Measurements from ENCODE around the gene PRRT3. TPM values are rescaled to one million over a fixed set of nuclear protein-coding genes. Genes with fewer than 3 reads are reported as not detected.

The PRRT3 gene
- total RNA-seq (2012; rRNA removed) = 0.72 and 1.4 TPM in 2 replicates
- polyA plus RNA-seq (2012; rRNA removed) = 4.1 and 4.2 TPM in 2 replicates
- polyA plus RNA-seq (2012; cell fraction: cytosol; rRNA removed) = 3.0 and 4.8 TPM in 2 replicates
- 2.6 and 4.9 TPM in 2 replicates for polyA plus RNA-seq (2012; cell fraction: nucleus; rRNA removed; ENCODE audit: low replicate concordance)
- Bru-seq, nascent RNA = percentile 47 among the genes with signal in this experiment
- percentile 60 among the genes with signal in this experiment for BruChase-seq, experiment 1, labeled RNA remaining after a 6-hour chase
- BruChase-seq, experiment 2, labeled RNA remaining after a 2-hour chase = percentile 46 among the genes with signal in this experiment
- long read RNA-seq, partial matches to known transcripts = 4 of 13 reads
- long read RNA-seq, other reads (novel, unspliced or antisense) = 7 of 13 reads

- H2BK15ac ChIP-seq (ENCODE audit: low read depth, low read length) = no peak within 1 kb of the TSS
- peak within 1 kb of the TSS; percentile 72 for H3K4me3 ChIP-seq (ENCODE audit: insufficient read depth, low read depth, low read length)
- no peak within 1 kb of the TSS; the same call in 1 of the 2 replicates for H3K27ac ChIP-seq (ENCODE audit: insufficient read depth, low read length)
- no peak within 1 kb of the TSS for H2BK5ac ChIP-seq (ENCODE audit: low read depth, low read length, poor library complexity, severe bottlenecking)
- ATAC-seq (ENCODE audit: low read depth) = peak; percentile 89
- peak within 1 kb of the TSS; percentile 49; the same call in 1 of the 2 replicates for H4K91ac ChIP-seq (ENCODE audit: insufficient read depth, low read depth, low read length)
- H2AFZ ChIP-seq (replicated peaks; ENCODE audit: low read length, poor library complexity) = peak within 1 kb of the TSS; percentile 97
- CTCF ChIA-PET = no interaction called here
- H3K4ac ChIP-seq (ENCODE audit: low read depth, low read length) = peak within 1 kb of the TSS; percentile 31
- peak within 1 kb of the TSS; percentile 56; the same call in 1 of the 2 replicates for H2AK5ac ChIP-seq (ENCODE audit: low read depth, low read length)
- peaks cover 7% of the 10 kb centered on the region for H3K4me1 ChIP-seq (ENCODE audit: control insufficient read depth, insufficient read depth, low read length)
- POLR2A ChIA-PET (ENCODE audit: unreplicated experiment) = no interaction called here
- no peaks in the 10 kb centered on the region for H3K27me3 ChIP-seq (ENCODE audit: control insufficient read depth, insufficient read depth, low read length)
- no peak within 1 kb of the TSS for H3K18ac ChIP-seq (ENCODE audit: low read depth, low read length)
- H3K14ac ChIP-seq (replicated peaks; ENCODE audit: low read depth, low read length) = peak within 1 kb of the TSS; percentile 41; the same call in 1 of the 2 replicates
- H3K4me2 ChIP-seq (ENCODE audit: low read depth, low read length) = peak within 1 kb of the TSS; percentile 65
- H2BK120ac ChIP-seq (ENCODE audit: low read depth, low read length) = peak within 1 kb of the TSS; percentile 9; the same call in 1 of the 2 replicates
- peak; percentile 30 for DNase-seq
- no peaks in the 10 kb centered on the region; the same call in 1 of the 2 replicates for H3K36me3 ChIP-seq (ENCODE audit: control insufficient read depth, insufficient read depth, low read length)
- no peaks in the 10 kb centered on the region for H3K79me1 ChIP-seq (ENCODE audit: low read depth in 1 of 2, low read length in 2 of 2)
- H4K8ac ChIP-seq (ENCODE audit: low read depth in 2 of 2, low read length in 2 of 2) = peak within 1 kb of the TSS; percentile 59 to 60; a peak in 2 of 4 replicates
- H4K5ac ChIP-seq (ENCODE audit: low read depth, low read length) = no peak within 1 kb of the TSS
- dilution Hi-C loops (cut with HindIII; ENCODE audit: low sequenced_read_pairs, unreplicated experiment) (no loop called here), in situ Hi-C loops (cut with MboI; ENCODE audit: low sequenced_read_pairs) (no loop called here), intact Hi-C loops (cut with micrococcal nuclease) (no loop called here)
- no peak within 1 kb of the TSS for H2BK20ac ChIP-seq (ENCODE audit: low read depth, low read length)
- no peak within 1 kb of the TSS for H3K56ac ChIP-seq (ENCODE audit: extremely low read depth, insufficient read depth, low read length)
- H3K23ac ChIP-seq (ENCODE audit: low read depth, low read length) = peak within 1 kb of the TSS; percentile 6
- no peaks in the 10 kb centered on the region for H3K9me3 ChIP-seq (ENCODE audit: control insufficient read depth, insufficient read depth, low read length)
- H3K9ac ChIP-seq (ENCODE audit: low read depth, low read length) = no peak within 1 kb of the TSS
- WGBS, 2 experiments (ENCODE audit: extremely low coverage in 2 of 2, insufficient read length in 1 of 2) = 20% methylated on average over 1 of the region's 52 CpGs; no CpG with 5 or more reads in 1 of the 2 experiments
- H2AK9ac ChIP-seq (replicated peaks; ENCODE audit: low read depth, low read length, poor library complexity) = peak within 1 kb of the TSS; percentile 93
- H4K20me1 ChIP-seq (ENCODE audit: insufficient read depth, low read length) = no peaks in the 10 kb centered on the region; the same call in 1 of the 2 replicates
- no TSS peak for BruUV-seq (replicated peaks)
- peak; percentile 72 for TF ChIP-seq RCOR1 (IDR thresholded peaks at IDR 0.05; ENCODE audit: insufficient replicate concordance, low read length)
- TF ChIP-seq CHD1 (IDR thresholded peaks at IDR 0.05; ENCODE audit: low read depth, low read length) = no peak
- peaks cover 6% of the 10 kb centered on the region for H3K9me1 ChIP-seq (ENCODE audit: insufficient read depth, low read length)
Measured at GRCh38 chr3:9951962-9952805, at the start of gene PRRT3. PRRT3 (minus strand) TSS chr3:9952408; CDS start chr3:9950115, 2,293 bp downstream.
